GM23248 (cell line): ENCODE measurements around the gene ZXDA.

Experiments
- EZH2 ChIP-seq: fragments of 200-600 bp; sonication (generic); IDR thresholded peaks from 2 replicates; pipeline ENCODE4 v1.6.1; 2018; ENCODE audit warnings: antibody characterized with exemption, mild to moderate bottlenecking; ENCODE audit not compliant: insufficient read depth, poor library complexity, severe bottlenecking
- EZH2phosphoT487 ChIP-seq: fragments of 200-600 bp; sonication (generic); IDR thresholded peaks from 2 replicates; pipeline ENCODE4 v1.6.1; 2018; ENCODE audit warnings: antibody characterized with exemption, moderate library complexity, mild to moderate bottlenecking, low read depth; ENCODE audit not compliant: insufficient read depth

DNA sequence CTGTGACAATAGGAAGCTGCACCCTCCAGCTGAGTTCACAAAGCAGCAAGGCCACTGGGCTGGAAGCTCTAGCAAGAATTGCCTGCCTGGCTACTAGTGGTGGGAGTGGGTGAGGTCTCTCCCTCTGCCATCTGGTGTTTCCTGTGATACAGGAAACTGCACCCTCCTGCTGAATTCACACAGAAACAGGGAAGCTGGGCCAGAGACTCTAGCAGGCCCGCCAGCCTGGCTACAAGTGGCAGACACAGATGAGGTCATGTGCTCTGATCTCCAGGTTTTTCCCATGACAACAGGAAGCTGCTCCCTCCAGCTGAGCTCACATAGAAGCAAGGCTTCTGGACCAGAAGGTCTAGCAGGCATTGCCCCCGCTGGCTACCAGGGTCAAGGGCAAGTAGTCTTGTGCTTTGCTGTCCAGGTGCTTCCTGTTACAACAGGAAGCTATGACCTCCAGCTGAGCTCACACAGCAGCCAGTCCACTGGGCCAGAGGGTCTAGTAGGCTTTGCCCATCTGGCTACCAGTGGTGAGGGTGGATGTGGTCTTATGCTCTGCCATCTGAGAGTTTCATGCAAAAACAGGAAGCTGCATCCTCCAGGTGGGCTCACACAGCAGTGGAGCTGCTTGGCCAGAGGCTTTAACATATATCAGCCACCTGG lies 41.5 kb upstream of the ZXDA start:
- TF ChIP-seq EZH2, result no peak
- no peak for TF ChIP-seq EZH2phosphoT487
